OCI-LY3 (cell line): ENCODE results near the gene DDX10.

Experiments
- CTCF ChIP-seq: fragments of 200-600, 300-600 bp; sonication (generic); IDR thresholded peaks from 2 replicates; pipeline ENCODE4 v1.5.1; 2014; ENCODE audit warnings: antibody characterized with exemption, low read length, low read depth
- EZH2phosphoT487 ChIP-seq: fragments of 200-600 bp; shearing (Covaris generic); IDR thresholded peaks from 2 replicates; pipeline ENCODE4 v1.6.1; 2018; ENCODE audit warnings: antibody characterized with exemption, mixed run types, low read depth

- TF ChIP-seq CTCF (no peak), EZH2phosphoT487 (no peak)
Measured at GRCh38 chr11:108813086-108813485, 148.2 kb downstream of the DDX10 start.
